Nephron (organoid): ENCODE results near the gene MTNR1B.

Source experiments
- H3K27ac Mint-ChIP-seq, 3 experiments: 2 replicates each; pipeline ENCODE4 v1.8.0; 2020; ENCODE audit warnings: mixed read lengths in 3 of 3, mild to moderate bottlenecking in 2 of 3, moderate library complexity in 1 of 3
- H3K27me3 Mint-ChIP-seq: 2 replicates; pipeline ENCODE4 v1.8.0; 2021; ENCODE audit warnings: low read depth, mild to moderate bottlenecking, moderate library complexity, mixed read lengths
- H3K36me3 Mint-ChIP-seq: 2 replicates; pipeline ENCODE4 v1.8.0; 2020; ENCODE audit warnings: low read depth, mixed read lengths
- H3K4me1 Mint-ChIP-seq: 2 replicates; pipeline ENCODE4 v1.8.0; 2020; ENCODE audit warnings: mixed read lengths
- H3K4me3 Mint-ChIP-seq, 3 experiments: 2 replicates each; pipeline ENCODE4 v1.8.0; 2020; ENCODE audit warnings: mild to moderate bottlenecking in 3 of 3, mixed read lengths in 3 of 3, moderate library complexity in 2 of 3
- H3K9me3 Mint-ChIP-seq: 2 replicates; pipeline ENCODE4 v1.8.0; 2020; ENCODE audit warnings: mixed read lengths
- CTCF ChIP-seq, 3 experiments: fragments of 200-600 bp; sonication (generic); IDR thresholded peaks; one replicate each; pipeline ENCODE4 v1.5.0; 2021; ENCODE audit warnings: antibody characterized with exemption in 3 of 3; ENCODE audit not compliant: unreplicated experiment in 3 of 3

MTNR1B gene

GRCh38 chr11:93025558-93026255, 56.3 kb downstream of the MTNR1B start:
- no peak overlapping the region for H3K4me3 Mint-ChIP-seq
- no peaks in the 10 kb centered on the region for H3K9me3 Mint-ChIP-seq
- peaks cover 7% of the 10 kb centered on the region for H3K4me1 Mint-ChIP-seq
- TF ChIP-seq CTCF (IDR thresholded peaks at IDR 0.05; ENCODE audit: unreplicated experiment in 3 of 3), result no peak
- no peaks in the 10 kb centered on the region for H3K36me3 Mint-ChIP-seq
- H3K27ac Mint-ChIP-seq, result no peak overlapping the region
- H3K27me3 Mint-ChIP-seq, result no peaks in the 10 kb centered on the region

- no peak overlapping the region for H3K27ac Mint-ChIP-seq
These were observed 59.6 kb downstream of the MTNR1B start for GRCh38 chr11:93028960-93029522.

GRCh38 chr11:93031386-93031785, 61.9 kb downstream of the MTNR1B start:
- Mint-ChIP-seq H3K27ac (no peak overlapping the region), H3K27me3 (no peaks in the 10 kb centered on the region), H3K4me1 (peaks cover 11% of the 10 kb centered on the region), H3K4me3 (no peak overlapping the region), H3K9me3 (no peaks in the 10 kb centered on the region), H3K36me3 (no peaks in the 10 kb centered on the region)
- TF ChIP-seq CTCF (IDR thresholded peaks at IDR 0.05; ENCODE audit: unreplicated experiment in 3 of 3), result no peak

More at GRCh38 chr11:93028960-93029522, 59.6 kb downstream of the MTNR1B start:
- Mint-ChIP-seq H3K27me3 (no peaks in the 10 kb centered on the region), H3K36me3 (no peaks in the 10 kb centered on the region), H3K4me3 (no peak overlapping the region), H3K4me1 (peaks cover 10% of the 10 kb centered on the region), H3K9me3 (no peaks in the 10 kb centered on the region)
- TF ChIP-seq CTCF (IDR thresholded peaks at IDR 0.05; ENCODE audit: unreplicated experiment in 3 of 3), result no peak
